GM19324 (cell line): Measurements from ENCODE around the gene POM121.
"Not testable (repeated sequence)": the region's sequence is repeated elsewhere in the genome, so short reads cannot be mapped to it uniquely, and the experiment has no call there.

Experiments
- ATAC-seq: cut with Tn5 transposase; IDR thresholded peaks from one replicate; pipeline ENCODE4 v1.9.1; 2021; ENCODE audit warnings: mild to moderate bottlenecking, moderate library complexity; ENCODE audit not compliant: unreplicated experiment, low FRiP score

Gene POM121

GRCh38 chr7:72990146-72990913, 65.4 kb downstream of the POM121 start:
- ATAC-seq: not testable (repeated sequence)

DNA sequence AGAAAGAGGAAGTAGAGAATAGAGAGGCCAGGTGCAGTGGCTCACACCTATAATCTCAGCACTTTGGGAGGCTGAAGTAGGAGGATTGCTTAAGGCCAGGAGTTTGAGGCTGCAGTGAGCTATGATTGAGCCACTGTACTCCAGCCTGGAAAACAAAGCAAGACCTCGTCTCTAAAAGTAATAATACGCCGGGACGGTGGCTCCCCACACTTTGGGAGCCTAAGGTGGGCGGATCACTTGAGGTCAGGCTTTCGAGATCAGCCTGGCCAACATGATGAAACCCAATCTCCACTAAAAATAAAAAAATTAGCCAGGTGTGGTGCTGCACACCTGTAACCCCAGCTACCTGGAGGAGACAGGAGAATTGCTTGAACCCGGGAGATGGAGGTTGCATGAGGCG, 70.6 kb downstream of the POM121 start:
- ATAC-seq: not testable (repeated sequence)

DNA sequence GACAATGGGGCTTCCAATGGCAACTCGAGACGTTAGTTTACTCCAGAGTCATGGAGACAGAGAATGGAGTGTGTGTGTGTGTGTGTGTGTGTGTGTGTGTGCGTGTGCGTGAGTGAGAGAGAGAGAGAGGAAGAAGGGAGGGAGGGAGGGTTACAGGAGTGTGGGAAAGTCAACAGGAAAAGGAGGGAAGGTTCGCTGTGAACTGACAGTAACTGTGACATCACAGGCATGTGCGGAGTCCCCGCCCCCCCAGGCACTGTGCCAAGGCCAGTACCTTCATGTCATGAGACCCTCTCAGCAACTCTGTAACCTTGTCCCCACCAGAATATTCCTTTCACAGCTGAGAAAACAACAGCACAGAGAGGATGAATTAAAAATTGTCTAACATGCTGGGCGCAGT, 72.6 kb downstream of the POM121 start:
- ATAC-seq: not testable (repeated sequence)

DNA sequence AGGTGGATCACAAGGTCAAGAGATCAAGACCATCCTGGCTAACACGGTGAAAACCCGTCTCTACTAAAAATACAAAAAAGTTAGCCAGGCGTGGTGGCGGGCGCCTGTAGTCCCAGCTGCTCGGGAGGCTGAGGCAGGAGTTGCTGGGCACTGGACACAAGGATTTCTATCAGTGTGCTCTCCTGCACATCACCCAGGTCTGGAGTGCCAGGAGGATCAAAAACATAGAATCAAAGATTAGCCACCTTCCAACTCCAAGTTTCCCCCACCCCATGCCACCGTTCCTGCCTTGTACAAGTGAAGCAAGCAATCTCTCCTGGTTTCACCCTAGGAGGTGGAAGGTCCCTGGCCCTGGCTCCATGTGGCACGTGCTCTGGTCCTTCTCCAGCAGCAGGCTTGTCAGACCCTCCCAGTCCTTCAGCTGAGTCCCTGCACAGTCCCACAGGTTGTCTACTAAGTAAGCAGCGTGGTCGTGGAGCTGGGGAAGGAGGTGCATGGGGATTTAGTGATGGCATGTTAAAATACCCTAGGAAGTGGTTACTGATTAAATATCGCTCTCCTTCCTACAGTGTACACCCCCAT, 73.1 kb downstream of the POM121 start:
- not testable (repeated sequence) for ATAC-seq
